Stimulated activated naive CD4-positive, alpha-beta T cell treated with Interleukin-2 at 50 U/mL for 16 hours (primary cell): ENCODE data around the gene OR56A5.

Experiments used
- DNase-seq: peaks from one replicate; lab custom pipeline; 2025; lab: John Stamatoyannopoulos, UW

The OR56A5 gene

GRCh38 chr11:5932671-5933070 is 35.6 kb downstream of the OR56A5 start:
- DNase-seq: no peak

GRCh38 chr11:5931061-5931460 is 37.2 kb downstream of the OR56A5 start:
- DNase-seq: no peak

GRCh38 chr11:5930614-5931013 is 37.7 kb downstream of the OR56A5 start:
- no peak for DNase-seq

GRCh38 chr11:5929571-5930368 is 38.5 kb downstream of the OR56A5 start:
- DNase-seq: no peak

GRCh38 chr11:5928811-5929210 is 39.5 kb downstream of the OR56A5 start:
- DNase-seq: no peak

- DNase-seq: no peak
Measured at GRCh38 chr11:5928271-5928670, 40.0 kb downstream of the OR56A5 start.

- no peak for DNase-seq
Measured at GRCh38 chr11:5923794-5924193, 44.5 kb downstream of the OR56A5 start.

GRCh38 chr11:5923427-5923776 is 44.9 kb downstream of the OR56A5 start:
- no peak for DNase-seq

- DNase-seq: peak; percentile 2
Measured at GRCh38 chr11:5922749-5923426, 45.4 kb downstream of the OR56A5 start.
